OCI-LY7 (cell line): Measurements from ENCODE around the gene ENGASE. TPM values are rescaled to one million over a fixed set of nuclear protein-coding genes. Genes with fewer than 3 reads are reported as not detected.

Experiments used
- BruUV-seq: library from RNA; stranded (reverse); fragments of 400-500 nt; replicated peaks from 2 replicates; lab custom pipeline; 2021; lab: Mats Ljungman, UMichigan
- CTCF ChIA-PET: fragments of 300-600 bp; sonication (Branson Sonifier 250); formaldehyde crosslinking; loops from one replicate; lab custom pipeline; 2022; ENCODE audit warnings: antibody characterized with exemption; ENCODE audit not compliant: unreplicated experiment; lab: Charles Lee
- POLR2A ChIA-PET: fragments of 300-600 bp; sonication (Branson Sonifier 250); formaldehyde crosslinking; loops from one replicate; lab custom pipeline; 2022; ENCODE audit warnings: antibody characterized with exemption; lab: Charles Lee
- DNase-seq: peaks from one replicate; pipeline ENCODE4 v3.0.0-alpha.2; 2015; ENCODE audit warnings: low spot score
- H2AFZ ChIP-seq: fragments of 200-600 bp; sonication (generic), shearing (Covaris generic); 2 replicates; pipeline ENCODE4 v1.6.1; 2014; ENCODE audit warnings: mild to moderate bottlenecking, antibody characterized with exemption, low read length, moderate library complexity
- H3K27ac ChIP-seq: fragments of 200-600 bp; sonication (generic); 2 replicates; pipeline ENCODE4 v1.5.1; 2014; ENCODE audit warnings: mixed run types, low read depth, mild to moderate bottlenecking, moderate library complexity, low read length, inconsistent platforms; ENCODE audit not compliant: poor library complexity, severe bottlenecking
- H3K36me3 ChIP-seq: fragments of 200-600 bp; sonication (generic); 2 replicates; pipeline ENCODE4 v1.6.1; 2014; ENCODE audit warnings: mild to moderate bottlenecking, antibody characterized with exemption, low read length, moderate library complexity, mixed read lengths; ENCODE audit not compliant: insufficient read depth
- H3K4me1 ChIP-seq: fragments of 200-600 bp; sonication (generic); 2 replicates; pipeline ENCODE4 v1.5.1; 2014; ENCODE audit warnings: mild to moderate bottlenecking, low read length; ENCODE audit not compliant: insufficient read depth, poor library complexity, severe bottlenecking
- H3K4me2 ChIP-seq: fragments of 200-600 bp; sonication (generic); 2 replicates; pipeline ENCODE4 v1.6.1; 2014; ENCODE audit warnings: mild to moderate bottlenecking, low read length
- H3K4me3 ChIP-seq: fragments of 200-600 bp; sonication (generic); 2 replicates; pipeline ENCODE4 v1.5.1; 2014; ENCODE audit warnings: mild to moderate bottlenecking, low read depth, low read length; ENCODE audit not compliant: poor library complexity, severe bottlenecking
- H3K79me2 ChIP-seq: fragments of 200-600 bp; sonication (generic); 2 replicates; pipeline ENCODE4 v1.6.1; 2016; ENCODE audit warnings: low read depth, mild to moderate bottlenecking, low read length, moderate library complexity, mixed read lengths; ENCODE audit not compliant: insufficient read depth
- H3K9me2 ChIP-seq: fragments of 200-600 bp; sonication (generic); 2 replicates; pipeline ENCODE4 v1.6.1; 2016; ENCODE audit warnings: mild to moderate bottlenecking, low read length, mixed read lengths; ENCODE audit not compliant: insufficient read depth
- H3K9me3 ChIP-seq: fragments of 200-600 bp; sonication (generic); 2 replicates; pipeline ENCODE4 v1.6.1; 2014; ENCODE audit warnings: mild to moderate bottlenecking, mixed run types, low read length, mixed read lengths
- H4K20me1 ChIP-seq: fragments of 200-600 bp; sonication (generic); 2 replicates; pipeline ENCODE4 v1.6.1; 2014; ENCODE audit warnings: mild to moderate bottlenecking, antibody characterized with exemption, low read length, moderate library complexity, mixed read lengths; ENCODE audit not compliant: insufficient read depth
- CTCF ChIP-seq: fragments of 200-600 bp; sonication (generic); conservative IDR thresholded peaks from 2 replicates; pipeline ENCODE4 v1.5.1; 2014; ENCODE audit warnings: mild to moderate bottlenecking, antibody characterized with exemption, low read length, moderate library complexity, mixed read lengths
- EZH2phosphoT487 ChIP-seq: fragments of 200-600 bp; sonication (generic); IDR thresholded peaks from 2 replicates; pipeline ENCODE4 v1.6.1; 2018; ENCODE audit warnings: low read depth, borderline replicate concordance, mild to moderate bottlenecking, mixed run types, antibody characterized with exemption, low read length, moderate library complexity, mixed read lengths
- intact Hi-C: fragments of 100-400 bp; cut with micrococcal nuclease; formaldehyde crosslinking; loops from one replicate; pipeline ENCODE4 v1.10.0; 2022; ENCODE audit not compliant: unreplicated experiment
- total RNA-seq, 2 experiments: library from RNA; depleted of rRNA in 1 of 2; stranded (reverse); fragments of >200 nt in 1 of 2; shearing (Covaris generic) in 1 of 2; gene quantifications; 2 replicates each; pipeline ENCODE4 v1.2.3, GENCODE V29; 2014 to 2022

The ENGASE gene
- total RNA-seq, 2 experiments from 2014 or later: 8.4 to 35.1 TPM

GRCh38 chr17:79101111-79101673 is 26.6 kb downstream of the ENGASE start:
- no peaks in the 10 kb centered on the region for H3K79me2 ChIP-seq
- no peak for TF ChIP-seq EZH2phosphoT487
- no peak for TF ChIP-seq CTCF
- intact Hi-C loops: no loop called here
- H3K36me3 ChIP-seq: no peaks in the 10 kb centered on the region
- BruUV-seq: no TSS peak
- H3K27ac ChIP-seq: no peak overlapping the region
- H3K9me3 ChIP-seq: no peaks in the 10 kb centered on the region
- ChIA-PET CTCF (no interaction called here), POLR2A (no interaction called here)
- no peak for DNase-seq
- H2AFZ ChIP-seq: no peak overlapping the region
- no peak overlapping the region for H3K4me2 ChIP-seq
- no peaks in the 10 kb centered on the region for H3K9me2 ChIP-seq
- no peak overlapping the region for H3K4me3 ChIP-seq
- no peaks in the 10 kb centered on the region for H4K20me1 ChIP-seq
- no peaks in the 10 kb centered on the region for H3K4me1 ChIP-seq

DNA sequence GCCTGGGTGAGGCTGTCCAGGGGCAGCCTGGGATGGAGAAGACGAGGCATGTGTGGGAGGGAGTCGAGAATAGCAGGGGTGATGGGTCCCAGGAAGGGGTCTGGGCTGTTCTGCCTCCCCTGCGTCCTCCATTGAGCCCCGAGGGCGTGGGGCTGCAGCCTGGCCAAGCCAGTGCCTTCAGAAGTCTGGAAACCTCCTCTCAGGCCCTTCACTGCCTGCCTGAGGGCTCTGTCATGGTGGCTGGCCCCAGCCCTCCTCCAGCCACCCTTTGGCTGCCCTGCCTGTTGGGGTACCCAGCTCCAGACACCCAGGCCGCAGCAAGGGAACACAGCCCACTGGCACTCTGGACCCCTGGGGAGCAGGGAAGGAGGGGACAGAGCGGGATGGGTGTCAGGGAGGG is 27.6 kb downstream of the ENGASE start:
- no peak for DNase-seq
- ChIA-PET CTCF (no interaction called here), POLR2A (no interaction called here)
- Histone ChIP-seq H3K9me2 (no peaks in the 10 kb centered on the region), H3K79me2 (no peaks in the 10 kb centered on the region), H2AFZ (no peak overlapping the region), H3K4me2 (no peak overlapping the region), H3K4me1 (no peaks in the 10 kb centered on the region), H4K20me1 (no peaks in the 10 kb centered on the region), H3K4me3 (no peak overlapping the region), H3K27ac (no peak overlapping the region), H3K36me3 (no peaks in the 10 kb centered on the region), H3K9me3 (no peaks in the 10 kb centered on the region)
- TF ChIP-seq EZH2phosphoT487: no peak
- TF ChIP-seq CTCF: no peak
- intact Hi-C loops: no loop called here
- BruUV-seq: no TSS peak

DNA sequence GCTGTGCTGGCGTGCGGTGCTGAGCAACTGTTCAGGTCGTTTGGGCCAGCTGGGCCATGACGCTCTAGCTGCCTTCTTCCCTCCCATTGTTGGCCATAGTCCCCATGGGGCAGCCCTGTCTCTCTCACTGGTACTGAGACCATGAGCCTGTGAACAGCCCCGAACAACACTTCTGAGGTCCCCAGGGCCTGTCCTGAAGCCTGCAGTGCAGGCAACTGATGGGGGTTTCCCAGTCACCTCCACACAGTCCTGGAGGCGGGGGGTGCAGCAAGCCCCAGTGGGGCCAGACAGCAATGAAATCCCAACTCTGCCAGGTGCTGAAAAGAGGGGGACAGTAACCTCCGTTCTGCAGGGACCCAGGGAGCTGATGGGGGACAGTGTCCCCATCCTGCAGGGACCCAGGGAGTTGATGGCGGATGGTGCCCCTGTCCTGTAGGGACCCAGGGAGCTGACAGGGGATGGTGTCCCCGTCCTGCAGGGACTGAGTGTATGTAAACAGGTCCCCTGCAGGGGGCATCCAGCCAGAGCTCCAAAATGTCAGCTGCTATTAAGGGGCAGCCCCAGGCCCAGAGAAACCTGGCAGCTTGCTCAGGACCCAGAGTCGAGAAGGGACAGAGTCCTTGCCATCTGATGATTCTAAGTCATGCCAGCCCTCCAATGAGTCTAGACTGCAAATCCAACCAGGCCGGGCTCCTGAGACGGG is 30.4 kb downstream of the ENGASE start:
- peak; percentile 22 for DNase-seq
- H3K79me2 ChIP-seq: no peaks in the 10 kb centered on the region
- no peak overlapping the region for H3K4me3 ChIP-seq
- no peaks in the 10 kb centered on the region for H3K36me3 ChIP-seq
- no TSS peak for BruUV-seq
- CTCF ChIA-PET: no interaction called here
- H3K27ac ChIP-seq: no peak overlapping the region
- no peak overlapping the region for H2AFZ ChIP-seq
- H4K20me1 ChIP-seq: no peaks in the 10 kb centered on the region
- POLR2A ChIA-PET: no interaction called here
- intact Hi-C loops: no loop called here
- no peaks in the 10 kb centered on the region for H3K9me2 ChIP-seq
- H3K9me3 ChIP-seq: no peaks in the 10 kb centered on the region
- H3K4me1 ChIP-seq: no peaks in the 10 kb centered on the region
- H3K4me2 ChIP-seq: no peak overlapping the region
- TF ChIP-seq EZH2phosphoT487 (no peak), CTCF (peak; percentile 38)
